Measurements from ENCODE around the gene RNF213.

GRCh38 chr17:80307994-80308691 lies 47.5 kb downstream of the RNF213 start:
- TF ChIP-seq CTCF (IDR thresholded peaks at IDR 0.05) (no peak), POLR2AphosphoS5 (IDR thresholded peaks at IDR 0.05) (no peak), POLR2A (IDR thresholded peaks at IDR 0.05) (no peak)
